Osteoblast (primary cell): ENCODE measurements around the gene TBC1D4. TPM values are rescaled to one million over a fixed set of nuclear protein-coding genes. Genes with fewer than 3 reads are reported as not detected.
"Not testable (repeated sequence)": the region's sequence is repeated elsewhere in the genome, so short reads cannot be mapped to it uniquely, and the experiment has no call there.

ENCODE experiments used
- DNase-seq: peaks from one replicate; pipeline ENCODE4 v3.0.0; 2011; ENCODE audit warnings: low spot score, mixed read lengths; ENCODE audit not compliant: insufficient read length; ENCODE audit errors: missing footprints
- H2AFZ ChIP-seq: 2 replicates; pipeline ENCODE4 v1.6.0; 2011; ENCODE audit warnings: mild to moderate bottlenecking, low read length
- H3K27ac ChIP-seq: 2 replicates; pipeline ENCODE4 v1.5.1; 2011; ENCODE audit warnings: mild to moderate bottlenecking, low read depth, low read length, moderate library complexity
- H3K27me3 ChIP-seq: 2 replicates; pipeline ENCODE4 v1.6.0; 2012; ENCODE audit warnings: mild to moderate bottlenecking, control low read depth, inconsistent platforms, low read length, moderate library complexity; ENCODE audit not compliant: insufficient read depth
- H3K36me3 ChIP-seq: 2 replicates; pipeline ENCODE4 v1.5.1; 2011; ENCODE audit warnings: mild to moderate bottlenecking, low read length, control low read depth, moderate library complexity; ENCODE audit not compliant: insufficient read depth
- H3K4me1 ChIP-seq: 2 replicates; pipeline ENCODE4 v1.5.1; 2011; ENCODE audit warnings: mild to moderate bottlenecking, low read length, control low read depth, moderate library complexity; ENCODE audit not compliant: insufficient read depth
- H3K4me2 ChIP-seq: 2 replicates; pipeline ENCODE4 v1.6.0; 2011; ENCODE audit warnings: mild to moderate bottlenecking, low read length; ENCODE audit not compliant: insufficient read depth
- H3K4me3 ChIP-seq: fragments of 200-600 bp; sonication (generic); 3 replicates; pipeline ENCODE4 v1.5.1; 2012; ENCODE audit warnings: mild to moderate bottlenecking, low read length, inconsistent platforms; ENCODE audit not compliant: insufficient read depth
- H3K79me2 ChIP-seq: 2 replicates; pipeline ENCODE4 v1.6.0; 2012; ENCODE audit warnings: mild to moderate bottlenecking, low read length, control low read depth, inconsistent platforms; ENCODE audit not compliant: insufficient read depth
- H3K9me3 ChIP-seq: 2 replicates; pipeline ENCODE4 v1.5.1; 2011; ENCODE audit warnings: low read depth, low read length, control low read depth
- H4K20me1 ChIP-seq: 2 replicates; pipeline ENCODE4 v1.6.0; 2012; ENCODE audit warnings: mild to moderate bottlenecking, low read length, control low read depth; ENCODE audit not compliant: insufficient read depth
- CTCF ChIP-seq: IDR thresholded peaks from 2 replicates; pipeline ENCODE4 v1.5.1; 2011; ENCODE audit warnings: mild to moderate bottlenecking, low read depth, low read length, moderate library complexity; ENCODE audit errors: extremely low read depth
- total RNA-seq: library from RNA; depleted of rRNA; stranded (reverse); fragments of >200 nt; gene quantifications from 2 replicates; pipeline ENCODE4 v1.2.3, GENCODE V29; 2012

Gene TBC1D4
- total RNA-seq, 1 donor, result 19.5 TPM

GRCh38 chr13:75443356-75443958 lies 38.5 kb downstream of the TBC1D4 start:
- H3K36me3 ChIP-seq, result no peaks in the 10 kb centered on the region
- peaks cover 14% of the 10 kb centered on the region for H3K79me2 ChIP-seq
- H3K4me2 ChIP-seq, result no peak overlapping the region
- no peak for DNase-seq
- no peak overlapping the region for H3K27ac ChIP-seq
- H3K9me3 ChIP-seq, result no peaks in the 10 kb centered on the region
- no peaks in the 10 kb centered on the region for H3K27me3 ChIP-seq
- H3K4me3 ChIP-seq, result no peak overlapping the region
- no peak overlapping the region for H2AFZ ChIP-seq
- H4K20me1 ChIP-seq, result peaks cover 13% of the 10 kb centered on the region
- TF ChIP-seq CTCF, result no peak
- H3K4me1 ChIP-seq, result peaks cover 11% of the 10 kb centered on the region

DNA sequence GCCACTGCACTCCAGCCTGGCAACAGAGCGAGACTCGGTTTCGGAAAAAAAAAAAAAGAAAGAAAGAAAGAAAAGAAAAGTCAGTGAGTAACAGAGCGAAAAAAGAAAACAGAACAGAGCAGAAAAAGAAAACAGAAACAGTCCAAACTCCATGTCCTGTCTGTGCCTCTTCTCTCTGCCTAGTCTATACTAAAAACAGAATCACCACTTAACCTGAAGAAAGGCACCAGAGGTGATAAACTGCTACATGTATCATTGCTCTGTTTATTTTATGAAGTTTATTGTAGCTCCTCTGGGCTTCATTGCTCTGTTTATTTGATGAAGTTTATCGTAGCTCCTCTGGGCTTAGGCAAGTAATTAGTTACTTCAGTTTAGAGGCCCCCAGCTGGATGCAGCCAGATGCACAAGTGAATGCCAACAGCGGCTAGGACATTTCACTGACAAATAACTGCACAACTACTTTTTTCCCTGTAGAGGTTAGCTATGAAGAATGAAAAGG lies 39.2 kb downstream of the TBC1D4 start:
- DNase-seq, result no peak
- no peak for TF ChIP-seq CTCF

DNA sequence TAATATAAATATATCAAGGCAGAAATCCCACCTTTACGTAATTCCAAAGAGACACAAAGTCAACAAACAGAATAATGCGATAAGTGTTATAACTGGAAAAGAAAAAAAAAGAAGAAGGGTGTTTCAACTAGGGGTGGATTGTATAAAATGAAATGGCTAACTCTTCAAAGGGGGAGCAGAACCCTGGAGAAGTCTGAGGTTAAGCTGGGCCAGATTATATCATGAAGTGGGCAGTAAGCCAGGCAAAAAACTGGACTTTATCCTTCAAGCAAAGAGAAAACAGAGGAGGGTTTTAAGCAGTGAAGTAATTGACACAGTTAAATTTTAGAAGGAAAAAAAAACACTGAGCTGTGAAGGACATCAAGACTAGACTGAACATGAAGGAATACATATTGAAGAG lies 41.9 kb downstream of the TBC1D4 start:
- Histone ChIP-seq H2AFZ (no peak overlapping the region), H3K36me3 (no peaks in the 10 kb centered on the region), H3K4me3 (no peak overlapping the region), H3K79me2 (peaks cover 18% of the 10 kb centered on the region), H3K4me2 (no peak overlapping the region), H3K27ac (no peak overlapping the region), H3K9me3 (no peaks in the 10 kb centered on the region), H3K4me1 (peaks cover 5% of the 10 kb centered on the region), H4K20me1 (peaks cover 3% of the 10 kb centered on the region), H3K27me3 (no peaks in the 10 kb centered on the region)
- TF ChIP-seq CTCF, result no peak
- no peak for DNase-seq

More for the DNA sequence above, 39.2 kb downstream of the TBC1D4 start:
- no peak overlapping the region for H3K4me3 ChIP-seq
- H3K4me2 ChIP-seq, result no peak overlapping the region
- H3K4me1 ChIP-seq, result peaks cover 14% of the 10 kb centered on the region
- H3K27me3 ChIP-seq, result no peaks in the 10 kb centered on the region
- H3K79me2 ChIP-seq, result peaks cover 14% of the 10 kb centered on the region
- no peaks in the 10 kb centered on the region for H3K36me3 ChIP-seq
- H3K9me3 ChIP-seq, result no peaks in the 10 kb centered on the region
- peaks cover 13% of the 10 kb centered on the region for H4K20me1 ChIP-seq
- H3K27ac ChIP-seq, result no peak overlapping the region
- no peak overlapping the region for H2AFZ ChIP-seq

- H3K27ac ChIP-seq, result no peak overlapping the region
- H4K20me1 ChIP-seq, result peaks cover 6% of the 10 kb centered on the region
- H3K9me3 ChIP-seq, result no peaks in the 10 kb centered on the region
- no peaks in the 10 kb centered on the region for H3K36me3 ChIP-seq
- no peaks in the 10 kb centered on the region for H3K27me3 ChIP-seq
- no peak for TF ChIP-seq CTCF
- H3K4me2 ChIP-seq, result no peak overlapping the region
- peaks cover 15% of the 10 kb centered on the region for H3K79me2 ChIP-seq
- H2AFZ ChIP-seq, result no peak overlapping the region
- DNase-seq, result no peak
- no peak overlapping the region for H3K4me3 ChIP-seq
- H3K4me1 ChIP-seq, result peaks cover 5% of the 10 kb centered on the region
Measured at GRCh38 chr13:75437582-75438318, 44.2 kb downstream of the TBC1D4 start.

DNA sequence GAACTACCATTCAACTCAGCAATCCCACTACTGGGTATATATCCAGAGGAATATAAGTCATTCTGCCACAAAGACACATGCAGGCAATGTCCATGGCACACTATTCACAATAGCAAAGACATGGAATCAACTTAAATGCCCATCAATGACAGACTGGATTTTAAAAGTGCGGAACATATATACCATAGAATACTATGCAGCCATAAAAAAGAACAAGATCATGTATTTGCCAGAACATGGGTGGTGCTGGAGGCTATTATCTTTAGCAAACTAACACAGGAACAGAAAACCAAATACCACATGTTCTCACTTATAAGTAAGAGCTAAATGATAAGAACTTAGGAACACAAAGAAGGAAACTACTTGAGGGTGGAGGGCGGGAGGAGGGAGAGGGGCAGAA lies 47.8 kb downstream of the TBC1D4 start:
- H3K9me3 ChIP-seq, H3K36me3 ChIP-seq, DNase-seq, H3K4me2 ChIP-seq, H3K27me3 ChIP-seq, H3K27ac ChIP-seq, H3K4me1 ChIP-seq, H3K4me3 ChIP-seq, H2AFZ ChIP-seq: not testable (repeated sequence)
- Histone ChIP-seq H4K20me1 (peaks cover 18% of the 10 kb centered on the region), H3K79me2 (peaks cover 24% of the 10 kb centered on the region)
